Pancreas (tissue), 10 donors: Measurements from ENCODE around the gene CLTB. TPM values are rescaled to one million over a fixed set of nuclear protein-coding genes. Genes with fewer than 3 reads are reported as not detected.

Experiments
- ATAC-seq, 4 donors: fragments of 200-7000 bp; cut with Tn5 transposase; one replicate each; pipeline versions ENCODE4 v1.8.0 to v1.9.1; 2020; ENCODE audit warnings: mild to moderate bottlenecking in 4 of 4, moderate library complexity in 4 of 4
- DNase-seq, 6 donors: peaks; one replicate each; pipeline ENCODE4 v3.0.0-alpha.2; 2020
- FAIRE-seq: peaks from 2 replicates; lab custom pipeline; 2012; peaks lifted over from hg19 to GRCh38; lab: Jason Lieb, UNC
- H3K27ac ChIP-seq, 4 donors: fragments of 200-600 bp; sonication (generic); 1 replicate in 3 of 4; 2 replicates in 1 of 4; pipeline versions ENCODE4 v1.5.0 to v1.8.0; 2020
- H3K27me3 ChIP-seq, 4 donors: fragments of 200-600 bp; one replicate each; pipeline ENCODE4 v1.8.0; 2021
- H3K36me3 ChIP-seq, 3 donors: fragments of 200-600 bp; sonication (generic) in 1 of 3; one replicate each; pipeline versions ENCODE4 v1.5.0 to v1.8.0; 2020 to 2021
- H3K4me1 ChIP-seq, 3 donors: fragments of 200-600 bp; one replicate each; pipeline ENCODE4 v1.8.0; 2021
- H3K4me3 ChIP-seq, 4 donors: fragments of 200-600 bp; sonication (generic) in 2 of 4; one replicate each; pipeline versions ENCODE4 v1.5.0 to v1.8.0; 2020 to 2021
- H3K9me3 ChIP-seq, 4 donors: fragments of 200-600 bp; one replicate each; pipeline ENCODE4 v1.8.0; 2021
- CTCF ChIP-seq, 4 donors: fragments of 200-600 bp; sonication (generic) in 3 of 4; IDR thresholded peaks; one replicate each; pipeline versions ENCODE4 v1.5.0 to v1.8.0; 2021; ENCODE audit warnings: antibody characterized with exemption in 4 of 4
- WGBS, 2 donors: extraction: QIAGEN DNeasy Blood & Tissue Kit; methylation state at CpG; one replicate each; pipeline ENCODE4 v1.1.7; 2013; 5-methylcytosine and 5-hydroxymethylcytosine counted together
- intact Hi-C, 3 donors: fragments of 100-400 bp; cut with DNase I; formaldehyde crosslinking; loops; one replicate each; pipeline versions ENCODE4 v1.11.1 to v1.14.2; 2022
- polyA plus RNA-seq, 2 donors: library from polyadenylated mRNA; stranded (reverse); fragments of 200-250 nt; gene quantifications; one replicate each; pipeline ENCODE4 v1.2.3, GENCODE V29; 2013
- total RNA-seq, 6 donors: library from RNA; stranded (reverse); fragmentation: NEBNext Ultra II Directional in 4 of 6; extraction: Animal tissue kit (Norgen Biotek cat#: 25700) in 4 of 6; gene quantifications; one replicate each; pipeline versions ENCODE4 v1.2.1 to v1.2.4, GENCODE V29; 2021 to 2023
- donor health status: healthy with polysubstance abuse.
- donor health status: DM: no; HTN: no; CAD: no; lungs with moderate emphysema.
- donor health status: DM: no; HTN: no; CAD: no.
- donor health status: control.
- donor health status: control.
- donor health status: Bipolar disorder and iron deficiency.
- donor health status: DM: yes; HTN: yes; CAD: no.
- donor health status: DM: no; HTN: no; CAD: no.
- donor health status: DM: no; HTN: no; CAD: no.
- donor health status: DM: yes; HTN: yes; CAD: no.

The CLTB gene
- total and polyA plus RNA-seq, 8 donors, result 28.6 to 92.0 (median 35.5) TPM

- H3K36me3 ChIP-seq, result peaks cover 0 to 21% (median 14%) of the 10 kb centered on the region in 3 donors
- ATAC-seq (no peak), DNase-seq (no peak), FAIRE-seq (no peak)
- no peak overlapping the region for H3K27ac ChIP-seq
- no peaks in the 10 kb centered on the region for H3K27me3 ChIP-seq
- H3K9me3 ChIP-seq, result no peaks in the 10 kb centered on the region
- peaks cover 0 to 24% (median 0%) of the 10 kb centered on the region in 3 donors for H3K4me1 ChIP-seq
- TF ChIP-seq CTCF (IDR thresholded peaks at IDR 0.05), result no peak
- intact Hi-C loops, result no loop called here
- WGBS, 2 donors, result 84 to 100% methylated on average over 1 of the region's 1 CpG
- H3K4me3 ChIP-seq, result no peak overlapping the region
Measured at GRCh38 chr5:176386491-176386890, 29.8 kb downstream of the CLTB start.

GRCh38 chr5:176384991-176385390 is 31.3 kb downstream of the CLTB start:
- H3K4me1 ChIP-seq, result peaks cover 0 to 22% (median 0%) of the 10 kb centered on the region in 3 donors
- DNase-seq, result no peak
- H3K27me3 ChIP-seq, result no peaks in the 10 kb centered on the region
- intact Hi-C loops, result no loop called here
- peaks cover 0 to 21% (median 14%) of the 10 kb centered on the region in 3 donors for H3K36me3 ChIP-seq
- 87 to 92% methylated on average over 12 of the region's 12 CpGs for WGBS, 2 donors
- ATAC-seq, result no peak
- TF ChIP-seq CTCF (IDR thresholded peaks at IDR 0.05), result no peak
- H3K4me3 ChIP-seq, result no peak overlapping the region
- no peaks in the 10 kb centered on the region for H3K9me3 ChIP-seq
- FAIRE-seq, result no peak
- no peak overlapping the region for H3K27ac ChIP-seq

GRCh38 chr5:176384366-176384930 is 31.9 kb downstream of the CLTB start:
- Histone ChIP-seq H3K4me3 (no peak overlapping the region), H3K36me3 (peaks cover 0 to 21% (median 14%) of the 10 kb centered on the region in 3 donors), H3K27ac (no peak overlapping the region), H3K4me1 (peaks cover 0 to 16% (median 0%) of the 10 kb centered on the region in 3 donors), H3K27me3 (no peaks in the 10 kb centered on the region), H3K9me3 (no peaks in the 10 kb centered on the region)
- ATAC-seq, result no peak
- no peak for TF ChIP-seq CTCF (IDR thresholded peaks at IDR 0.05)
- intact Hi-C loops, result no loop called here
- WGBS, 2 donors, result 93% methylated on average over 8 of the region's 8 CpGs
- DNase-seq, result peak in 1 of 6 donors; percentile 29
- no peak for FAIRE-seq

GRCh38 chr5:176383961-176384360 is 32.4 kb downstream of the CLTB start:
- H3K9me3 ChIP-seq, result no peaks in the 10 kb centered on the region
- no peak for TF ChIP-seq CTCF (IDR thresholded peaks at IDR 0.05)
- no peak for FAIRE-seq
- intact Hi-C loops, result no loop called here
- no peak overlapping the region for H3K4me3 ChIP-seq
- H3K36me3 ChIP-seq, result peaks cover 0 to 21% (median 14%) of the 10 kb centered on the region in 3 donors
- no peak for ATAC-seq
- no peak for DNase-seq
- no peaks in the 10 kb centered on the region for H3K27me3 ChIP-seq
- H3K27ac ChIP-seq, result no peak overlapping the region
- WGBS, 2 donors, result 81 to 87% methylated on average over 9 of the region's 9 CpGs
- H3K4me1 ChIP-seq, result peaks cover 0 to 16% (median 0%) of the 10 kb centered on the region in 3 donors

GRCh38 chr5:176383248-176383905 is 33.0 kb downstream of the CLTB start:
- Histone ChIP-seq H3K4me1 (peaks cover 0 to 16% (median 0%) of the 10 kb centered on the region in 3 donors), H3K27ac (no peak overlapping the region)
- FAIRE-seq, result no peak

More at GRCh38 chr5:176383248-176383905, 33.0 kb downstream of the CLTB start:
- H3K27me3 ChIP-seq, result no peaks in the 10 kb centered on the region
- peak in 1 of 6 donors; percentile 30 for DNase-seq
- TF ChIP-seq CTCF (IDR thresholded peaks at IDR 0.05), result no peak
- H3K4me3 ChIP-seq, result no peak overlapping the region
- intact Hi-C loops, result no loop called here
- ATAC-seq, result no peak
- 90 to 92% methylated on average over 15 of the region's 15 CpGs for WGBS, 2 donors
- no peaks in the 10 kb centered on the region for H3K9me3 ChIP-seq
- peaks cover 0 to 21% (median 14%) of the 10 kb centered on the region in 3 donors for H3K36me3 ChIP-seq
